MV-4-11 (cell line): ENCODE results near the gene UPK3B.
"Not testable (repeated sequence)": the region's sequence is repeated elsewhere in the genome, so short reads cannot be mapped to it uniquely, and the experiment has no call there.

Experiments used
- DNase-seq: peaks from one replicate; lab custom pipeline; 2025; lab: John Stamatoyannopoulos, UW

The UPK3B gene

DNA sequence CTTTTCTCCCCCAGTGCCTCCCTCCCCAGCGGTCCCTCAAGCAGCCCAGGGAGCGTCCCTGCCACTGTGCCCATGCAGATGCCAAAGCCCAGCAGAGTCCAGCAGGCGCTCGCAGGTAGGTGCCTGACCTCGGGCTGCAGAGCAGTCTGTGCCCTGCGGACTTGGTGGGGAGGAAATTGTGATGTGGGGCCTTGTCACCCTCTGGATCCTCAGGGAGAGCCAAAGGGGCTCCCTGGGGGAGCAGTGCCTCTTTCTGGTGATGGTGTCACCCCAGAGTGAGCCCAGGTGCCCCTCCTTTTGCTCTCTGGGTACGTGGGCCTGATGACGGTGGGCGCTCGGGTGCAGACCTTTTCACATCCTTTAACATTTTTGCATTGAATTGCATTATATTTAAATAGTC, 18.2 kb upstream of the UPK3B start:
- not testable (repeated sequence) for DNase-seq

DNA sequence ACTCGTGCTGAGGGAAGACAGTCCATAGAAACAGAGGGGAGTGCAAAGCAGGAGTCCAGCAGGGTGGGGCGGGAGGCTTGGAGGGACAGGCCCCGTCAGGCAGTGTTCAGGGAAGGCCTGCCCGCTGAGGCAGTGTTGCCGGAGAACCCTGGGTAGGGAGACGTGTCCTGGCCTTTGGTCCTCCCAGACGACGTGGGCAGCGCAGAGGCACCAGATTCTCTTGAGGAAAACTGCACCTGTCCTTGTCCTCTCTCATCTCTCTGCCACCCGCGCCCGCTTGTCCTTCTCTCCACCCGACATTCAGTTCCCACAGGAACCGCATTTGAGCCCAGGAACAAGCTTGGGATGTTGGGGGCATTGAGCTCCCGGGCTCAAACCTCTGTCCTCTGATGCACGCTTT, 14.6 kb upstream of the UPK3B start:
- DNase-seq = not testable (repeated sequence)

DNA sequence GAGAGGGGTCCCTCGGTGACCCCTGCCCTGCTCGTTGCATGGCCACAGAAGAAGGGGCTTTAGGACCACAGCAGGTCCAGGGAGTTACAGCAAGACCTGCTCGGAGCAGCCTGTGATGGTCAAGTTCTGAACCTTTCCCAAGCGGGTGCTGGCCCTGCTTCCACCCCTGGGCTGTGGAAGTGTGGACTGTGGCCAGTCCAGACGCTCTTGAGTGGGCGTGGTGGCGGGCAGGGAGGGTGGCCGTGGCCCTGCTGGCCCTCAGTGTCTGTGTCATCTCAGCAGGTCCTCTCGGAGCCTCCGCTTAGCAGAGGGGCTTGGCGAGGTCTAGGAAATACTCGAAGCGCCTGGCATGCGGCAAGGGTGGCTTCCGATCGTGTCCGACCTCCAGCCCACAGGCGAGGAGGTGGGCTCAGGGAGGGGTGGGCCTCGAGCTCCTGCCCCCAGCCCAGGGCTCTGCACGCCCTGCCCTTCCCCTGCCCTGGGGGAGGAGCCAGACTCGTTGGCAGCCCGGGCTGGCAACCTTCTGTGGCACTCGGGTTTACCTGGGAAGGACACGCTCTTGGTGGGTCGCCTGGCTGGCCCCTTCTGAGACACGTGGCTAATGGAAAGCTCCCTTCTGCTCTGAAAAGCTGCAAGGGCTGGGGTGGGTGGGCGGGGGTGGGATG, 12.3 kb upstream of the UPK3B start:
- DNase-seq = not testable (repeated sequence)

DNA sequence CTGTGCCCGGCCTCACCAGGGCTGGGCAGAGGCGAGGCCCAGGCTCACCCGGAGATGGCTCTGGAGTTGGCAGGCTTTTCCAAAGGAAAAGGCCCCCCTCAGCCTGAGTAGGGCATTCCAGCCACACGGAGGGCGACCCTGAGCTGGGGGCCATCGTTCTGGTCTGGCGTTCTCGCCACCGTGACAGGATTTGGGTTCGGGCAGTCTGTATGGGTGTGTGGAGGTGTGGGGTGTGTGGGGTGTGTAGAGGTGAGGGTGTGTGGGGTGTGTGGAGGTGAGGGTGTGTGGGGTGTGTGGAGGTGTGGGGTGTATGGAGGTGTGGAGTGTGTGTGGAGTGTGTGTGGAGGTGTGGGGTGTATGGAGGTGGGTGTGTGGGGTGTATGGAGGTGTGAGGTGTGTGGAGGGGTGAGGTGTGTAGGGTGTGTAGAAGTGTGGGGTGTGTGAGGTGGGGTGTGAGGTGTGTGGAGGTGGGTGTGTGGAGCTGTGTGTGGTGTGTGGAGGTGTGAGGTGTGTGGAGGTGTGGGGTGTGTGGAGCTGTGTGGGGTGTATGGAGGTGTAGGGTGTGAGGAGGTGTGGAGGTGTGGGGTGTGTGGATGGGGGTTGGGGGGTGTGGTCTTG, 11.7 kb upstream of the UPK3B start:
- DNase-seq = not testable (repeated sequence)

DNA sequence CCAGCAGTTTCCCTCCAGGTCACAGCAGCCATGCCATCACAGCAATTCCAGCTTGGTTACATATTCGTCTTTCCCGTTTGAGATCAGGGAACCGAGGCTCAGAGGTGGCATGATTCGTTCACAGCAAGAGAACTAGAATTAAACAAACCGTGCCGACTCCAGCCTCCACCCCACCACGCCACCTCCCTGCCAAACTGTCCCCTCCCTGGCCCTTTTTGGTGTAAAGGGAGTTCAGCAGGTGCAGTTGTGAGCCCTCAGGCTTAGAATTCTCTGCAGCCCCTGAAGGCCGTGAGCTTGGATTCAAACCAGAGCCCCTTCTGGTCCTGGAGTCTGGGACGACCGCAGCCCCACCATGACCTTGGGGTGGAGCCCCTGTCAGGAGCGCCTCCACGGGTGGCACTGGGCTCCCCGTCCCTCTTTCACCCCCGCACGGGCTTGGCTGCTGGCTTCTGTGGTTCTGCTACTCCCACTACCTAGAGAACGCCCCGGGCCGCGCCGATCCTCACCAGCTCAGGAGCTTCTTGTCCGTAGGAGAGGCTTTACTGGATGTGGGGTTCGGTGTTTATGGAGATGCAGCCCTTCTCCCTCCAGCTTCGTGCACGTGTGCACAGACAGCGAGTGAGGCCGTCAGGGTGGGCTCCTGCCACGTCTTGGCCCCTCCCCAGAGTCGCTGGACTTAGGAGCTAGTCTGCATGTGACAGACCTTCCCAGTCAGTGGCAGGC, 11.0 kb upstream of the UPK3B start:
- not testable (repeated sequence) for DNase-seq

DNA sequence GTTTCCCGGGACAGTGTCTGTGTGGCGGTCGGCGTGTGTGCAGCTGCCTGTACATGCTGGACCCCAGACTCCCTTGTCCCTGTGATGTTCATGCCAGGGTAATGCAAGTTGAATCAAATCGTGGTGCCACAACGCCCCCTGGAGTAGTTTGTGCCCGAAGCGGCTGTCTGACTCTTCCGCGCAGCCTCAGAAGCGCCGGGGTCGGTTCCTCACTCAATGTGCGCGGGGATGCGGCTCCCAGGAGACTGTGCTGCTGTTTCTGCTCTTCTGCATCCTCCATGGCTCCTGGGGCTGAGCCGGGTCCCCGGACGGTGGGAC, 10.5 kb upstream of the UPK3B start:
- not testable (repeated sequence) for DNase-seq

DNA sequence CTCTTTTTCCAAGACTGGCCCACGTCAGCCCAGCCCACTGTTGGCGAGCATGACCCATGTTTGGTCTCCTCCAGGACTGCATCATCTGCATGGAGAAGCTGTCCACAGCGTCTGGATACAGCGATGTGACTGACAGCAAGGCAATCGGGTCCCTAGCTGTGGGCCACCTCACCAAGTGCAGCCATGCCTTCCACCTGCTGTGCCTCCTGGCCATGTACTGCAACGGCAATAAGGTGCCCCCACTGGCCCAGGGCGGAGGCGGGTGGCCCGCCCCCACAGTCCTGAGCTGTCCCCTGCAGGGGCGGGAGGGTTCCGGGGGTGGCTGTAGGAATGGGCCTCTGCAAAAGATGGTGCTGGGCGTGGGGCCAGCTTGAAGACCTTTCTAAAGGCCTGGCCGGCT, 8.1 kb upstream of the UPK3B start:
- DNase-seq = not testable (repeated sequence)

DNA sequence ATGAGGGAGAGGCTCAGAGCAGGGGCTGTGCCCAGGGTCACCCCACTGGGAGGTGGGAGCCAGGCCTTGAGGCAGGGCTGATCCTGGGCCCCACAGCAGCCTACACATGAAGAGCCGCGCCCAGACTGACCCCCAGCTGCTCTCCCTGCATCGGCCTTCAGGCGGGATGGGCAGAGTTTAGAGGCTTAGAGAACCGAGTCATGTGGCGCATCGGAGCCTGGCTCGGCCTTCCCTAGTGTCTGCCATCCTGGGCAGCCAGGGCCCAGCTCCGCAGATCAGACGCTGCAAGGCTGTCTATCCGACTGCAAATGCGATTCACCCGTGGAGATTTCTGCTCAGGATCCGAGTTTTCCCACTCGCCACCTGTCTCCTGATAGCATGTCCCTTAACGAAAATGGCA, 7.5 kb upstream of the UPK3B start:
- not testable (repeated sequence) for DNase-seq

DNA sequence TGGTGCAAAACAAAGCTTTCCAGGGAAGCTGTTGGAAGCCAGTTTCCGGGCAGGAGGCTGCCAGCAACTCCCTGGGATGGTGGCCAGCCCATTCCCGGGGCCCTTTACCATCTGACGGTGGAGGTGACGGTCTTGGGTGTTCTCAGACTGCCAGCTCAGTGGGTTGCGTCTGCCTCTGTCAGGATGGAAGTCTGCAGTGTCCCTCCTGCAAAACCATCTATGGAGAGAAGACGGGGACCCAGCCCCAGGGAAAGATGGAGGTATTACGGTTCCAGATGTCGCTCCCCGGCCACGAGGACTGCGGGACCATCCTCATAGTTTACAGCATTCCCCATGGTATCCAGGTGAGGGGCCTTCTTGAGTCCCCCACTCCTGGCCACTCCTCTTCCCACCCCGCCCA, 7.1 kb upstream of the UPK3B start:
- DNase-seq = not testable (repeated sequence)

DNA sequence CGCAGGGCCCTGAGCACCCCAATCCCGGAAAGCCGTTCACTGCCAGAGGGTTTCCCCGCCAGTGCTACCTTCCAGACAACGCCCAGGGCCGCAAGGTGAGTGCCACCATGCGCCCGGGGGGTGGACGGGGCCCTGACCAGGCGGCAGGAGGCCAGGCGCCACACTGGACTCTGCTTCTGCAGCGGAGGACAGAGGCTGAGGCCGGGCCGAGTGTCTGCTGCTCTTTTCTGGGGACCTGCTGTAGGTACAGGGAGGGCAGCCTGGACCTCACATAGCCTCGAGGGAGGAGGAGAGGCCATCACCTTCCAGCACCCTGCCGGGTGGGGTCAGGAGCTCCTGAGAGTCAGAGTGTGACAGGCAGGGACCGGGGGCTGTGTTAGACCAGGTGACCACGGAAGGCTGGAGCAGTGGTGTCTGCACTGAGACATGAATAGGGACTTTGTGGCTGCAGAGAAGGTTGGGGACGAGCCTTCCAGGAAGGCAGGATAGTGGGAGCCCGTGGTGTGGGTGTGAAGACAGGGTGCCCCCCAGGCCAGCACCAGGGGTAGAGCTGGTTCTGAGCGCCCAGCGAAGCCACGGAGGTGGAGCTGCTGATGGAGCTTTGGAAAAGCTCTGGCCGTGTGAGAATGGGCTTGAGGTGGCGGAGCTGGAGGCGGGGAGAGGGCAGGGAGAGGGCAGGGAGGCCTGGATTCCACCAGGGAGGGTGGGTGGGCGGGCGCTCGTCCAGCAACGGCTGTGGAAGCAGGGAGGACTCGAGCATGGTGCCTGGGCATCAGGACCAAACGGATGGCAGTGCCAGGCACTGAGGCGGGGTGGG, 5.8 kb upstream of the UPK3B start:
- DNase-seq = not testable (repeated sequence)

DNA sequence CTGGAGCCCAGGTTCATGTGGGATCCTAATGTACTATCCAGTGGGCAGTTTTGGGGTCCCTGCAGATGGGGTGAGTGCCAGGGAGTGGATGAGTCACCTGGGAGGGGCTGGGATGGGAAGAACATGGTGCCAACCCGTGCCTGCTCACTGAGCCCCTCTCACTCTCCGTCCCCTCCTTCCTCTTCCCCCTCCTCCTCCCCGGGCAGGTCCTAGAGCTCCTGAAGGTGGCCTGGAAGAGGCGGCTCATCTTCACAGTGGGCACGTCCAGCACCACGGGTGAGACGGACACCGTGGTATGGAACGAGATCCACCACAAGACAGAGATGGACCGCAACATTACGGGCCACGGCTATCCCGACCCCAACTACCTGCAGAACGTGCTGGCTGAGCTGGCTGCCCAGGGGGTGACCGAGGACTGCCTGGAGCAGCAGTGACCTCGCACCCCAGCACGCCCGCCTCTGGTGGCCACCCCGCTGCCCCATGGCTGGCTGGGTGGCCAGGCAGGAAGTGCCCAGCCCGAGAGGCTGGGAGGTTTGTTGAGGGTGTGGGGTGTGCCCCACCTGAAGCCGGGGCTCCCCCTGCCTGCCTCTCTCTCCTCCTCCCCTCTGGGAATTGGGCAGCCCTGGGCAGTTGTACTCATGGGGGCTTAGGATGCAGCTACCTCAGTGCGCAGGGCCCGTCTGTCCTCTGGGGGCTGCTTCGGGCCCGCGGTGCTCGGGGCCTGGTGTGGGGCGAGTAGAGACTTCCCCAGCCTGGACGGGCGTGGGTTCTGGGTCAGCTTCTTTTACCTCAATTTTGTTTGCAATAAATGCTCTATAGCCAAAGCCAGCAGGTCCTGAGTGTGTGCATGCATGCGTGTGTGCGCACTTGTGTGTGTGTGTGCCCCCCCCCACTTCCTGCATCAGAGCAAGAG, 4.9 kb upstream of the UPK3B start:
- no peak for DNase-seq

DNA sequence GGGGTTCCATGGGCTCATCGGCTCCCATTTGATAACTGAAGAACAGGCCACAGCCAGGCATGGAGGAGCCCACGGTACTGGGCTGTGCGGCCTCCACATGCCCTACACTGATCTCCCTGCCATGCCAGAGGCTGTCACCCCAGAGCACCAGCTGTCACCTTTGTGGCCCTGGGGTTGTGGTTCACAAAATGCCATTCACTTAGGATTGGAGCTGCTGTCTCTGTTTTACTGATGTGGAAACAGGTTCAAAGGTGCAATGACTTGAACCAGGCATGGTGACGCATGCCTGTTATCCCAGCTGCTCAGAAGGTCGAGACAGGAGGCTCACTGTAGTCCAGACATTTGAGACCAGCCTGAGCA, 4.3 kb upstream of the UPK3B start:
- DNase-seq = no peak

DNA sequence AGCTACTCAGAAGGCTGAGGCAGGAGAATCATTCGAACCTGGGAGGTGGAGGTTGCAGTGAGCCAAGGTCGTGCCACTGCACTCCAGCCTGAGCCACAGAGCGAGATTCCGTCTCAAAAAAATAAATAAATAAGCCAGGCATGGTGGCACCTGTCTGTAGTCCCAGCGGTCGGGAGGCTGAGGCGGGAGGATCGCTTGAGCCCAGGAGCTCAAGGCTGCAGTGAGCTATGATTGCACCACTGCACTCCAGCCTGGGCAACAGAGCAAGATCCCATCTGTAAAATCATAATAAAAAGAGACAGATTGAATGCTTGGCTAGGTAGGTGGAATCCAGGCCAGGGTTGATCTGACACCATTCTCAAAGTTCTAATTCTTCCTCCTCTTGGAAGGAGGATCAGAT, 3.7 kb upstream of the UPK3B start:
- DNase-seq = not testable (repeated sequence)

DNA sequence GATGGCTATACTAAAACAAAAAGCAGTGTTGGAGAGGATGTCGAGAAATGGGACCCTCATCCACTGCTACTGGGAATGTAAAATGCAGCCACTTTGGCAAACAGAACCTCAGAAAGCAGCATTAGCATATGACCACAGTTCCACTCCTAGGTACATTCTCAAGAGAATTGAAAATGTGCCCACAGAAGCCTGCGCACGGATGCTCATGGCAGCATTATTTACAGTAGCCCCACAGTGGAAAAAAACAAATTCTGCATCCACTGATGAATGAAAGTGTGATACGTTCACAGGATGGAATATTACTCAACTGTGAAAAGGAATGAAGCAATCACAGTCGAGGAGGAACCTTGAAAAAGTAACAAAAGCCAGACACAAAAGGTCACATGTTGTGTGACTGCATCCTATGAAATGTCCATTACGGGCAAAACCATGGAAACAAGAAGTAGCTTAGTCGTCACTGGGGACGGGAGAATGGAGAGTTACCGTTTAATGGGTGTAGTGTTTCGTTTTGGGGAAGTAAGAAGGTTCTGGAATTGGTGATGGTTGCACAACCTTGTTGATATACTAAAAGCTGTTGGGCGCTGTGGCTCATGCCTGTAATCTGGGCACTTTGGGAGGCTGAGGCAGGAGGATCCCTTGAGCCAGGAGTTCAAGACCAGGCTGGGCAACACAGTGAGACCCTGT, 2.5 kb upstream of the UPK3B start:
- peak; percentile 99 for DNase-seq

DNA sequence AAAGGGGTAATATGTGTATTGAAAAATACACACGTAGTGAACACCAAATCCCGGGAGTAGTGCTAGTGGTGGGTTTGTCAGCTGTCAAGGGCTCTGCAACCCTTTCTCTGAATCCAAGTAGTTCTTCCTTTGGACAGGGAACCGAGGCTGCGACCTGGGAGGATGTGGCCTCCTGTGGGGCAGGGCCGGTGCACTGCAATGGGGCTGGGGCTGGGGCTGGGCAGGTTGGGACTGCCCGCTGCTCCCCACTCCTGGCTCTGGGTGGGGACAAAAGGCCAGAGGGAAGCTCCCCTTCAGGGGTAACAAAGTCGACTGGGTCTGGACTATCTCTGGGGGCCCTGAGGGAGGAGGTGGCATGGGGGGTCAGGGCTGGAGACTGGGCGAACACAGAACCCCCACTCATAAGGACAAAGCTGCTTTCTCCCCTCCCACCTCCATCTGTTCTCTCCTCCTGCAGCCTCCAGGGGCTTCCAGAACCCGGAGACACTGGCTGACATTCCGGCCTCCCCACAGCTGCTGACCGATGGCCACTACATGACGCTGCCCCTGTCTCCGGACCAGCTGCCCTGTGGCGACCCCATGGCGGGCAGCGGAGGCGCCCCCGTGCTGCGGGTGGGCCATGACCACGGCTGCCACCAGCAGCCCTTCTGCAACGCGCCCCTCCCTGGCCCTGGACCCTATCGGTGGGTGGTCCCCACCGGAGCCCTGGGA, 1.0 kb downstream of the UPK3B start:
- not testable (repeated sequence) for DNase-seq

DNA sequence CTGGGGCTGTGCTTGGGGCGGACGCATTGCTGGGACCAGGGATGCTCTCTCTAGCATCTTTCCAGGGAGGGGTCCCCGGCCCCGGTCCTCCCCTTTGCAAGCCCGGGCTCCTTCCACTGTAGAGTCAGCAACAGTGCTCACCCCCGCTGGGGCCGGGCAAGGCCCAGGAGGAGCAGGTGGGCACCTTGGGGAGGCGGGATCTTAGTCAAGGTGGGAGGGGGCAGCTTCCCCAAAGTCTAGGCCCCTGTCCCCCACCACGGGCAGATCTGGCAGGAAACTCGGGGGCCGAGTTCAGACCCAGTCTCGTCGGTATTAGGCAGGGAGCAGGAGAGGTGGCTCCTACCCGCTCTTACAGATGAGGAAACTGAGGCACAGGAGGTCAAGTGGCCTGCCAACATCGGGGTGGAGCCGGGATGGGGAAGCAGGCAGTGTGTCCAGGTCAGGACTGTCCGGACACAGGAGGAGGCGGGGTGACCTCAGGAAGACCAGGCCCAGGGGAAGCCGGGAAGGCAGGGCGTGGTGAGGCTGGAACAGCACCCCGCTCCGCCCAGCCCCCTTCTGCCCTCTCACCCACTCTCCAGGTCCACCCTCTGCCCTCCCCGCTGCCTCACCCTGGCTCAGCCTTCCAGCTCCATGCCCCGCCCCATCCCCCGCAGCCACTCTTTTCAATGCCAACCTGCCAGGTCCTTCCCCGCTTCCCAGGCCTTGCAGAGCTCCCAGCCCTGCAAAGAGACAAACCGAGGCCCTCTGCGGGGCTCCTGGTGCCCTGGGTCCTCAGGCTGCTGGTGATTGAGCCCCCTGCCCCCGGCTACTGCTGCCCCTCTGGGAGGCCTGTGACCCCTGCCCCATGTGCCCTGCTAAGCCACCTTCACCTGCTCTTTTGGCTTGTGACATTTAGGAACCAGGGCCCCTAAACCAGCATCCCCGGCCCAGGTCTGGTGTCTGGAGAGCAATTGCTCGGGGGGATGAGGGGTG, 1.8 kb downstream of the UPK3B start:
- DNase-seq = not testable (repeated sequence)

DNA sequence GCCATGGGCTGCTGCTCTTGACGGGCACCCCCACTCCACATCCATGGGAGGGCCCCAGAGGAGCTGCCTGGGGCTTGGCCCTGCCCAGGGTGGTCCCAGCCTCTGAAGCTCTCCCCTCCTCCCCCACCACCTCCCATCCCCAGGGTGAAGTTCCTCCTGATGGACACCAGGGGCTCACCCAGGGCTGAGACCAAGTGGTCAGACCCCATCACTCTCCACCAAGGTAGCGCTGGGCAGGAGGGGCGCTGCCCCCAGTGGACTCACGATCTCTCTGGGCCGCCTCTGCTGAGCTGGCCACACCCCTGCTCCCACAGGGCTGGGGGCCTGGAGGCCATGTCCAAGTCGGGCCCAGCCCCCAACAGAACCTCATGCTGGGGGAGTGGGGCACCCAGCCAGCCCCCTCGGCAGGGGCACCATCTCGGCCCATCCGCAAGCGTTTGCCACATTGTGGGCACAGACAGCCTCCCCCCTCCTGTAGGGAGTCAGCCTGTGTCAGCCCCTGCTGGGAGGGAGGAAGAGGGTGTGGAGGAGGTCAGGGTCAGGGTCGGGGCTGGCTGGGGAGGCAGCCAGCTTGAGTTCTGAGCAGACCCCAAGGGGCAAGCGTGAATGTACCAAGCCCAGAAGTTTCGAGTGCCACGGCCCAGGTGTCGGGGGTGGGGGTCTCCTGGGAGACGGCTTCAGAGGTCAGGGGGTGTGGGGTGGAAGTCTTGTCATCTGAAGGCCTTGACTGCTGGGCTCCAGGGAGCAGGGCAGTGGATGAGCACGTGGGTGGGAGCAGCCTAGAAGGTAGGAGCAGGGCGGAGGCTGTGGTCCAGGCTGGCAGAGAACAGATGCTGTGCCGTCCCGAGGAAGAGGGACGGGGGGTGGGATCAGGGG, 2.8 kb downstream of the UPK3B start:
- DNase-seq = no peak
